ENCODE results near the gene ZNF630.

DNA sequence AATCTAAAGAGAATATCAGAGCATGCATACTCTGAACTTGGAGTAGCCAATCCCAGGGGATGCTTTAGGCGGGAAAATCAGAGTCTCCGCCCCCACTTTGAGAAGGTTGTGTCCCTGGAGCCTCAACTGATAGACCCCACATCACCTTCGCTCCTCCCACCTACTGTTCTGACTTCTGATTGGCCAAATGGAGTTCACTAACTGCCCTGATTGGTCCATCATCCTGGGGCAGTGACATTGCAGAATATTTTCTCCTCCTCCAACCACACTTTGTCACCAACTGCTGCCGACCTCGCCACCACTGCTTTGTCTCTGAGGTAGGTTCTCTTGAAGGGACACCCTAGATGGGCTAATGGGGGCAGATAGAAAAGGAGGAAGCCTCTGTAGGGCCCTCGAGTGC lies 36.3 kb upstream of the ZNF630 start:
- TF ChIP-seq, protein P1, sequence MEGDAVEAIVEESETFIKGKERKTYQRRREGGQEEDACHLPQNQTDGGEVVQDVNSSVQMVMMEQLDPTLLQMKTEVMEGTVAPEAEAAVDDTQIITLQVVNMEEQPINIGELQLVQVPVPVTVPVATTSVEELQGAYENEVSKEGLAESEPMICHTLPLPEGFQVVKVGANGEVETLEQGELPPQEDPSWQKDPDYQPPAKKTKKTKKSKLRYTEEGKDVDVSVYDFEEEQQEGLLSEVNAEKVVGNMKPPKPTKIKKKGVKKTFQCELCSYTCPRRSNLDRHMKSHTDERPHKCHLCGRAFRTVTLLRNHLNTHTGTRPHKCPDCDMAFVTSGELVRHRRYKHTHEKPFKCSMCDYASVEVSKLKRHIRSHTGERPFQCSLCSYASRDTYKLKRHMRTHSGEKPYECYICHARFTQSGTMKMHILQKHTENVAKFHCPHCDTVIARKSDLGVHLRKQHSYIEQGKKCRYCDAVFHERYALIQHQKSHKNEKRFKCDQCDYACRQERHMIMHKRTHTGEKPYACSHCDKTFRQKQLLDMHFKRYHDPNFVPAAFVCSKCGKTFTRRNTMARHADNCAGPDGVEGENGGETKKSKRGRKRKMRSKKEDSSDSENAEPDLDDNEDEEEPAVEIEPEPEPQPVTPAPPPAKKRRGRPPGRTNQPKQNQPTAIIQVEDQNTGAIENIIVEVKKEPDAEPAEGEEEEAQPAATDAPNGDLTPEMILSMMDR (conservative IDR thresholded peaks at IDR 0.05; ENCODE audit: low read length), result no peak
- TF ChIP-seq EZH2phosphoT487 (IDR thresholded peaks at IDR 0.05; ENCODE audit: borderline replicate concordance, low read depth, low read length), result no peak
